A549 (cell line): ENCODE results near the gene TBX1. TPM values are rescaled to one million over a fixed set of nuclear protein-coding genes. Genes with fewer than 3 reads are reported as not detected.
"Not testable (repeated sequence)": the region's sequence is repeated elsewhere in the genome, so short reads cannot be mapped to it uniquely, and the experiment has no call there.

Experiments used
- ATAC-seq, 2 experiments: fragments of 200-7000 bp in 1 of 2; fragments of >200 bp in 1 of 2; cut with Nextera tagmentation in 1 of 2; cut with Tn5 transposase in 1 of 2; 3 replicates each; pipeline versions ENCODE4 v1.8.0 to v1.9.1; 2018 to 2020; ENCODE audit warnings: mild to moderate bottlenecking in 1 of 2, moderate library complexity in 1 of 2
- CTCF ChIA-PET: fragments of 300-600 bp; sonication (Branson Sonifier 250); formaldehyde crosslinking; extraction: SDS; loops from one replicate; lab custom pipeline; 2021; ENCODE audit warnings: antibody characterized with exemption, inconsistent platforms; lab: Yijun Ruan, JAX
- POLR2A ChIA-PET: fragments of 350-600 bp; formaldehyde crosslinking; extraction: SDS; loops from one replicate; lab custom pipeline; 2021; ENCODE audit warnings: antibody characterized with exemption, inconsistent platforms; lab: Yijun Ruan, JAX
- DNase-seq, 2 experiments: peaks; one replicate each; pipeline versions ENCODE4 v3.0.0 to v3.0.0-alpha.2; 2011 to 2016; ENCODE audit warnings: low read depth in 1 of 2, low spot score in 1 of 2
- FAIRE-seq: peaks from 2 replicates; lab custom pipeline; 2011; peaks lifted over from hg19 to GRCh38; lab: Jason Lieb, UNC
- H3K27ac ChIP-seq, 2 experiments: fragments of >200 bp; sonication (Bioruptor Twin); formaldehyde crosslinking; 3 replicates each; pipeline ENCODE4 v1.5.1; 2016 to 2017
- H3K4me1 ChIP-seq: fragments of >200 bp; sonication (Bioruptor Twin); formaldehyde crosslinking; 3 replicates; pipeline ENCODE4 v1.6.1; 2016
- H3K4me2 ChIP-seq: fragments of >200 bp; sonication (Bioruptor Twin); formaldehyde crosslinking; 3 replicates; pipeline ENCODE4 v1.6.1; 2016
- H3K4me3 ChIP-seq: fragments of >200 bp; sonication (Bioruptor Twin); formaldehyde crosslinking; 3 replicates; pipeline ENCODE4 v1.5.1; 2016
- H3K9me3 ChIP-seq: fragments of >200 bp; sonication (Bioruptor Twin); formaldehyde crosslinking; 3 replicates; pipeline ENCODE4 v1.6.1; 2016
- ATOH8 ChIP-seq: fragments of 250-450 bp; sonication (Bioruptor Pico); IDR thresholded peaks from 2 replicates; pipeline ENCODE4 v1.5.0; 2020; ENCODE audit warnings: low read depth, mild to moderate bottlenecking, moderate library complexity
- BHLHE40 ChIP-seq: IDR thresholded peaks from 2 replicates; pipeline ENCODE4 v1.6.1; 2012; ENCODE audit warnings: low read depth, low read length, inconsistent platforms
- CEBPB ChIP-seq, 2 experiments: fragments of >200 bp in 1 of 2; sonication (Bioruptor Twin) in 1 of 2; formaldehyde crosslinking in 1 of 2; IDR thresholded peaks; 2 replicates each; pipeline ENCODE4 v1.6.1; 2012 to 2016
- CHD4 ChIP-seq: fragments of 200-600 bp; sonication (generic); IDR thresholded peaks from 2 replicates; pipeline ENCODE4 v1.6.1; 2016; ENCODE audit warnings: antibody characterized with exemption, mild to moderate bottlenecking, borderline replicate concordance
- GATA3 ChIP-seq: IDR thresholded peaks from 2 replicates; pipeline ENCODE4 v1.6.1; 2012; ENCODE audit warnings: borderline replicate concordance
- HEYL ChIP-seq: fragments of 250-450 bp; sonication (Bioruptor Pico); IDR thresholded peaks from 2 replicates; pipeline ENCODE4 v1.8.0; 2021; ENCODE audit warnings: mild to moderate bottlenecking, moderate library complexity
- HMGXB4 ChIP-seq: fragments of 250-450 bp; sonication (Bioruptor Pico); IDR thresholded peaks from 2 replicates; pipeline ENCODE4 v1.5.0; 2021; ENCODE audit warnings: mild to moderate bottlenecking, moderate library complexity, borderline replicate concordance
- HOXB5 ChIP-seq: fragments of 250-450 bp; sonication (Bioruptor Pico); IDR thresholded peaks from 2 replicates; pipeline ENCODE4 v1.5.0; 2020; ENCODE audit warnings: mild to moderate bottlenecking, moderate library complexity
- JUN ChIP-seq, 2 experiments: fragments of >200 bp; sonication (Bioruptor Twin); formaldehyde crosslinking; IDR thresholded peaks; 2 replicates in 1 of 2; 3 replicates in 1 of 2; pipeline ENCODE4 v1.6.1; 2016 to 2017
- KDM1A ChIP-seq: fragments of 200-600 bp; sonication (generic); IDR thresholded peaks from 2 replicates; pipeline ENCODE4 v1.6.1; 2016; ENCODE audit warnings: low read depth, mild to moderate bottlenecking
- MAX ChIP-seq: IDR thresholded peaks from 2 replicates; pipeline ENCODE4 v1.6.1; 2012
- MAZ ChIP-seq: fragments of 150-350 bp; IDR thresholded peaks from 2 replicates; pipeline ENCODE4 v1.6.1; 2014; ENCODE audit warnings: antibody characterized with exemption, low read depth, low read length, borderline replicate concordance
- NFE2L2 ChIP-seq: fragments of 150-350 bp; conservative IDR thresholded peaks from 2 replicates; pipeline ENCODE4 v1.6.1; 2014; ENCODE audit warnings: low read length
- NPAS2 ChIP-seq: fragments of 250-450 bp; sonication (Bioruptor Pico); IDR thresholded peaks from 2 replicates; pipeline ENCODE4 v1.8.0; 2022; ENCODE audit warnings: mild to moderate bottlenecking, moderate library complexity, borderline replicate concordance
- POLR2A ChIP-seq: IDR thresholded peaks from 2 replicates; pipeline ENCODE4 v1.6.1; 2012; ENCODE audit warnings: mild to moderate bottlenecking, low read length
- RAD21 ChIP-seq, 2 experiments: fragments of >200 bp in 1 of 2; sonication (Bioruptor Twin) in 1 of 2; formaldehyde crosslinking in 1 of 2; IDR thresholded peaks in 1 of 2; conservative IDR thresholded peaks in 1 of 2; 2 replicates in 1 of 2; 3 replicates in 1 of 2; pipeline ENCODE4 v1.6.1; 2012 to 2018; ENCODE audit warnings: inconsistent platforms in 1 of 2
- RFX5 ChIP-seq: fragments of 450-650 bp; IDR thresholded peaks from 2 replicates; pipeline ENCODE4 v1.7.1; 2014; ENCODE audit warnings: antibody characterized with exemption, mild to moderate bottlenecking, moderate library complexity
- RNF2 ChIP-seq: fragments of 200-600 bp; sonication (generic); IDR thresholded peaks from 2 replicates; pipeline ENCODE4 v1.6.1; 2016; ENCODE audit warnings: low read depth, mild to moderate bottlenecking, antibody characterized with exemption, moderate library complexity, borderline replicate concordance
- TFCP2L1 ChIP-seq: fragments of 250-450 bp; sonication (Bioruptor Pico); IDR thresholded peaks from 2 replicates; pipeline ENCODE4 v1.5.0; 2021; ENCODE audit warnings: mild to moderate bottlenecking
- ZFP36 ChIP-seq: fragments of 450-650 bp; IDR thresholded peaks from 2 replicates; pipeline ENCODE4 v1.6.1; 2014; ENCODE audit warnings: borderline replicate concordance; ENCODE audit not compliant: partially characterized antibody
- ZNF302 ChIP-seq: fragments of 250-450 bp; sonication (Bioruptor Pico); IDR thresholded peaks from 2 replicates; pipeline ENCODE4 v1.9.0; 2021; ENCODE audit warnings: inconsistent platforms, mild to moderate bottlenecking, moderate library complexity
- WGBS: methylation state at CpG from one replicate; pipeline ENCODE4 v1.1.6; 2017; ENCODE audit errors: missing lambda C conversion rate; 5-methylcytosine and 5-hydroxymethylcytosine counted together
- polyA plus RNA-seq, 4 experiments: library from polyadenylated mRNA; depleted of rRNA in 3 of 4; stranded (reverse); fragments of >200 nt; fragmentation: RNase III in 1 of 4; extraction: RNeasy Plus Mini Kit Qiagen cat#74134 plus additional on column Dnase treatment in 1 of 4; gene quantifications; 2 replicates in 3 of 4; 3 replicates in 1 of 4; pipeline ENCODE4 v1.2.3, GENCODE V29; 2011 to 2017
- TF ChIP-seq, protein P1 (sequence below): fragments of >200 bp; sonication (Bioruptor Twin); formaldehyde crosslinking; IDR thresholded peaks from 3 replicates; pipeline ENCODE4 v1.6.1; 2016
- TF ChIP-seq, protein P2 (sequence below): fragments of 200-600 bp; sonication (generic); IDR thresholded peaks from 2 replicates; pipeline ENCODE4 v1.6.1; 2016; ENCODE audit warnings: antibody characterized with exemption, mild to moderate bottlenecking, moderate library complexity

The TBX1 gene
- polyA plus RNA-seq, 2 of the 4 experiments (the other 2 are of a cell fraction) = 0.30 to 2.8 TPM

GRCh38 chr22:19724927-19725661 lies 35.5 kb upstream of the TBX1 start:
- Histone ChIP-seq H3K27ac (no peak overlapping the region), H3K4me3 (no peak overlapping the region)
- ATAC-seq = no peak
- FAIRE-seq = no peak
- no peak for TF ChIP-seq POLR2A
- TF ChIP-seq CEBPB (IDR thresholded peaks at IDR 0.05) = no peak
- TF ChIP-seq MAX = no peak
- no peak for TF ChIP-seq TFCP2L1 (CRISPR knock-in tag)
- no peak for TF ChIP-seq HMGXB4 (CRISPR knock-in tag)
- no peak for TF ChIP-seq MAZ
- TF ChIP-seq, all 56 proteins: peak for 0
- Histone ChIP-seq H3K4me2 (no peak overlapping the region), H3K9me3 (no peaks in the 10 kb centered on the region), H3K4me1 (no peaks in the 10 kb centered on the region)
- no peak for DNase-seq
- CTCF ChIA-PET = no interaction called here
- 70% methylated on average over 37 of the region's 45 CpGs for WGBS
- POLR2A ChIA-PET = no interaction called here

DNA sequence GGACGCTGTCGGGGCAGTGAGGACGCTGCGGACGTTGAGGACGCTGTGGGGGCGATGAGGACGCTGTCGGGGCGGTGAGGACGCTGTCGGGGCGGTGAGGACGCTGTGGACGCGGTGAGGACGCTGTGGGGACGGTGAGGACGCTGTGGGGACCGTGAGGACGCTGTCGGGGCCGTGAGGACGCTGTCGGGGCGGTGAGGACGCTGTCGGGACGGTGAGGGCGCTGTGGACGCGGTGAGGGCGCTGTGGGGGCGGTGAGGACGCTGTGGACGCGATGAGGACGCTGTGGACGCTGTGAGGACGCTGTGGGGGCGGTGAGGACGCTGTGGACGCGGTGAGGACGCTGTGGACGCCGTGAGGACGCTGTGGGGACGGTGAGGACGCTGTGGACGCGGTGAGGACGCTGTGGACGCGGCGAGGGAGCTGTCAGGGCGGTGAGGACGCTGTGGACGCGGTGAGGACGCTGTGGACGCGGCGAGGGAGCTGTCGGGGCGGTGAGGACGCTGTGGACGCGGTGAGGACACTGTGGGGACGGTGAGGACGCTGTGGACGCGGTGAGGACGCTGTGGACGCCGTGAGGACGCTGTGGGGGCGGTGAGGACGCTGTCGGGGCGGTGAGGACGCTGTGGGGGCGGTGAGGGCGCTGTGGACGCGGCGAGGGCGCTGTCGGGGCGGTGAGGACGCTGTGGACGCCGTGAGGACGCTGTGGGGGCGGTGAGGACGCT lies 34.4 kb upstream of the TBX1 start:
- CTCF ChIA-PET = not testable (repeated sequence)

GRCh38 chr22:19727310-19728150 lies 33.0 kb upstream of the TBX1 start:
- WGBS = 67% methylated on average over 17 of the region's 61 CpGs
- H3K4me2 ChIP-seq = no peak overlapping the region
- ChIA-PET POLR2A (no interaction called here), CTCF (interaction anchor here (8.4 kb wide), 1 partner anchor 187 kb away, joined by 215 read pairs; no protein-coding TSS in a partner anchor)
- no peaks in the 10 kb centered on the region for H3K9me3 ChIP-seq
- no peak overlapping the region for H3K4me3 ChIP-seq
- DNase-seq = no peak
- no peak overlapping the region for H3K27ac ChIP-seq
- no peak for FAIRE-seq
- ATAC-seq = no peak
- no peaks in the 10 kb centered on the region for H3K4me1 ChIP-seq
- TF ChIP-seq, protein P1, sequence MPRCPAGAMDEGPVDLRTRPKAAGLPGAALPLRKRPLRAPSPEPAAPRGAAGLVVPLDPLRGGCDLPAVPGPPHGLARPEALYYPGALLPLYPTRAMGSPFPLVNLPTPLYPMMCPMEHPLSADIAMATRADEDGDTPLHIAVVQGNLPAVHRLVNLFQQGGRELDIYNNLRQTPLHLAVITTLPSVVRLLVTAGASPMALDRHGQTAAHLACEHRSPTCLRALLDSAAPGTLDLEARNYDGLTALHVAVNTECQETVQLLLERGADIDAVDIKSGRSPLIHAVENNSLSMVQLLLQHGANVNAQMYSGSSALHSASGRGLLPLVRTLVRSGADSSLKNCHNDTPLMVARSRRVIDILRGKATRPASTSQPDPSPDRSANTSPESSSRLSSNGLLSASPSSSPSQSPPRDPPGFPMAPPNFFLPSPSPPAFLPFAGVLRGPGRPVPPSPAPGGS = no peak
- no peak for TF ChIP-seq RFX5
- no peak for TF ChIP-seq ZNF302 (CRISPR knock-in tag)
- no peak for TF ChIP-seq NFE2L2
- TF ChIP-seq RNF2 = no peak
- TF ChIP-seq ATOH8 (CRISPR knock-in tag) = no peak
- TF ChIP-seq, protein P2, sequence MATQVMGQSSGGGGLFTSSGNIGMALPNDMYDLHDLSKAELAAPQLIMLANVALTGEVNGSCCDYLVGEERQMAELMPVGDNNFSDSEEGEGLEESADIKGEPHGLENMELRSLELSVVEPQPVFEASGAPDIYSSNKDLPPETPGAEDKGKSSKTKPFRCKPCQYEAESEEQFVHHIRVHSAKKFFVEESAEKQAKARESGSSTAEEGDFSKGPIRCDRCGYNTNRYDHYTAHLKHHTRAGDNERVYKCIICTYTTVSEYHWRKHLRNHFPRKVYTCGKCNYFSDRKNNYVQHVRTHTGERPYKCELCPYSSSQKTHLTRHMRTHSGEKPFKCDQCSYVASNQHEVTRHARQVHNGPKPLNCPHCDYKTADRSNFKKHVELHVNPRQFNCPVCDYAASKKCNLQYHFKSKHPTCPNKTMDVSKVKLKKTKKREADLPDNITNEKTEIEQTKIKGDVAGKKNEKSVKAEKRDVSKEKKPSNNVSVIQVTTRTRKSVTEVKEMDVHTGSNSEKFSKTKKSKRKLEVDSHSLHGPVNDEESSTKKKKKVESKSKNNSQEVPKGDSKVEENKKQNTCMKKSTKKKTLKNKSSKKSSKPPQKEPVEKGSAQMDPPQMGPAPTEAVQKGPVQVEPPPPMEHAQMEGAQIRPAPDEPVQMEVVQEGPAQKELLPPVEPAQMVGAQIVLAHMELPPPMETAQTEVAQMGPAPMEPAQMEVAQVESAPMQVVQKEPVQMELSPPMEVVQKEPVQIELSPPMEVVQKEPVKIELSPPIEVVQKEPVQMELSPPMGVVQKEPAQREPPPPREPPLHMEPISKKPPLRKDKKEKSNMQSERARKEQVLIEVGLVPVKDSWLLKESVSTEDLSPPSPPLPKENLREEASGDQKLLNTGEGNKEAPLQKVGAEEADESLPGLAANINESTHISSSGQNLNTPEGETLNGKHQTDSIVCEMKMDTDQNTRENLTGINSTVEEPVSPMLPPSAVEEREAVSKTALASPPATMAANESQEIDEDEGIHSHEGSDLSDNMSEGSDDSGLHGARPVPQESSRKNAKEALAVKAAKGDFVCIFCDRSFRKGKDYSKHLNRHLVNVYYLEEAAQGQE = no peak
- no peak for TF ChIP-seq CHD4
- no peak for TF ChIP-seq KDM1A
- TF ChIP-seq HOXB5 (CRISPR knock-in tag) = no peak
- no peak for TF ChIP-seq ZFP36
- no peak for TF ChIP-seq JUN (IDR thresholded peaks at IDR 0.05)
- TF ChIP-seq NPAS2 (CRISPR knock-in tag) = no peak
- TF ChIP-seq GATA3 = no peak
- no peak for TF ChIP-seq RAD21 (conservative IDR thresholded peaks at IDR 0.05 in 1 of 2, IDR thresholded peaks at IDR 0.05 in 1 of 2)
- no peak for TF ChIP-seq BHLHE40
- TF ChIP-seq HEYL (CRISPR knock-in tag) = no peak

More for the DNA sequence above, 34.4 kb upstream of the TBX1 start:
- FAIRE-seq, POLR2A ChIA-PET, H3K27ac ChIP-seq, H3K9me3 ChIP-seq, ATAC-seq, H3K4me2 ChIP-seq, H3K4me1 ChIP-seq, DNase-seq, H3K4me3 ChIP-seq: not testable (repeated sequence)
- WGBS = 72% methylated on average over 77 of the region's 96 CpGs
